Thyroid gland (tissue), 4 donors: Measurements from ENCODE around the gene PDZK1IP1.

Experiments used
- CTCF ChIP-seq, 6 experiments: fragments of 200-600 bp in 3 of 6; fragments of 450-650 bp in 3 of 6; sonication (generic) in 3 of 6; IDR thresholded peaks; one replicate each; pipeline ENCODE4 v1.5.1; 2016 to 2019; ENCODE audit warnings: antibody characterized with exemption in 6 of 6, mild to moderate bottlenecking in 2 of 6, inconsistent platforms in 1 of 6, moderate library complexity in 1 of 6
- POLR2A ChIP-seq, 2 donors: fragments of 450-650 bp; IDR thresholded peaks; one replicate each; pipeline ENCODE4 v1.6.1; 2017; ENCODE audit warnings: antibody characterized with exemption in 2 of 2, mild to moderate bottlenecking in 2 of 2, moderate library complexity in 1 of 2

GRCh38 chr1:47213230-47213963 lies 23.6 kb upstream of the PDZK1IP1 start:
- no peak for TF ChIP-seq CTCF (IDR thresholded peaks at IDR 0.05)
- no peak for TF ChIP-seq POLR2A (IDR thresholded peaks at IDR 0.05)
